Nephron (organoid): ENCODE results near the gene GALNT13.

Experiments
- H3K27ac Mint-ChIP-seq, 3 experiments: 2 replicates each; pipeline ENCODE4 v1.8.0; 2020; ENCODE audit warnings: mixed read lengths in 3 of 3, mild to moderate bottlenecking in 2 of 3, moderate library complexity in 1 of 3
- H3K27me3 Mint-ChIP-seq: 2 replicates; pipeline ENCODE4 v1.8.0; 2021; ENCODE audit warnings: low read depth, mild to moderate bottlenecking, moderate library complexity, mixed read lengths
- H3K36me3 Mint-ChIP-seq: 2 replicates; pipeline ENCODE4 v1.8.0; 2020; ENCODE audit warnings: low read depth, mixed read lengths
- H3K4me1 Mint-ChIP-seq: 2 replicates; pipeline ENCODE4 v1.8.0; 2020; ENCODE audit warnings: mixed read lengths
- H3K4me3 Mint-ChIP-seq, 3 experiments: 2 replicates each; pipeline ENCODE4 v1.8.0; 2020; ENCODE audit warnings: mild to moderate bottlenecking in 3 of 3, mixed read lengths in 3 of 3, moderate library complexity in 2 of 3
- H3K9me3 Mint-ChIP-seq: 2 replicates; pipeline ENCODE4 v1.8.0; 2020; ENCODE audit warnings: mixed read lengths
- CTCF ChIP-seq, 3 experiments: fragments of 200-600 bp; sonication (generic); IDR thresholded peaks; one replicate each; pipeline ENCODE4 v1.5.0; 2021; ENCODE audit warnings: antibody characterized with exemption in 3 of 3; ENCODE audit not compliant: unreplicated experiment in 3 of 3

GALNT13 gene

GRCh38 chr2:154133823-154134222 is 262.1 kb downstream of the GALNT13 start:
- no peaks in the 10 kb centered on the region for H3K36me3 Mint-ChIP-seq
- no peak overlapping the region for H3K27ac Mint-ChIP-seq
- TF ChIP-seq CTCF (IDR thresholded peaks at IDR 0.05; ENCODE audit: unreplicated experiment in 3 of 3): no peak
- H3K9me3 Mint-ChIP-seq: no peaks in the 10 kb centered on the region
- no peak overlapping the region for H3K4me3 Mint-ChIP-seq
- H3K4me1 Mint-ChIP-seq: no peaks in the 10 kb centered on the region
- H3K27me3 Mint-ChIP-seq: no peaks in the 10 kb centered on the region

GRCh38 chr2:154140249-154141025 is 268.7 kb downstream of the GALNT13 start:
- Mint-ChIP-seq H3K27me3 (no peaks in the 10 kb centered on the region), H3K4me3 (no peak overlapping the region), H3K27ac (no peak overlapping the region), H3K36me3 (no peaks in the 10 kb centered on the region), H3K4me1 (no peaks in the 10 kb centered on the region), H3K9me3 (no peaks in the 10 kb centered on the region)
- TF ChIP-seq CTCF (IDR thresholded peaks at IDR 0.05; ENCODE audit: unreplicated experiment in 3 of 3): no peak

DNA sequence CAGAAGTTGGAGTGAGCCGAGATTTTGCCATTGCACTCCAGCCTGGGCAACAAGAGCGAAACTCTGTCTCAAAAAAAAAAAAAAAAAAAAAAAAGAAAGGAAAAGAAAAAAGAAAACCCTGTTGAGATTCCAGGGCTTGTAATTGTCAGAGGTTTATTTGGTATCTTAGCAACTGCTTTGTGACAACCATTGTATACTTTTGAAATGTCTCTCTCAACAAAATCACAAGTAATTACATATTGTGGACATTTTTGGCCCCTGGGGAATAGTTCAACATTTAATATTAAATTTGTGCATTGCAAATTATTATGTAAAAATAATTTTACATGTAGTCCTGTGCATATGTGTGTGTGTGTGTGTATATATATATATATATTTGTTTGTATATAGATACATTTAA is 270.8 kb downstream of the GALNT13 start:
- H3K27ac Mint-ChIP-seq: no peak overlapping the region
- no peaks in the 10 kb centered on the region for H3K27me3 Mint-ChIP-seq
- H3K4me3 Mint-ChIP-seq: no peak overlapping the region
- no peak for TF ChIP-seq CTCF (IDR thresholded peaks at IDR 0.05; ENCODE audit: unreplicated experiment in 3 of 3)
- no peaks in the 10 kb centered on the region for H3K4me1 Mint-ChIP-seq
- no peaks in the 10 kb centered on the region for H3K36me3 Mint-ChIP-seq
- H3K9me3 Mint-ChIP-seq: no peaks in the 10 kb centered on the region

- H3K27ac Mint-ChIP-seq: no peak overlapping the region
- no peaks in the 10 kb centered on the region for H3K4me1 Mint-ChIP-seq
- H3K27me3 Mint-ChIP-seq: no peaks in the 10 kb centered on the region
- no peak for TF ChIP-seq CTCF (IDR thresholded peaks at IDR 0.05; ENCODE audit: unreplicated experiment in 3 of 3)
- no peaks in the 10 kb centered on the region for H3K9me3 Mint-ChIP-seq
- no peak overlapping the region for H3K4me3 Mint-ChIP-seq
- no peaks in the 10 kb centered on the region for H3K36me3 Mint-ChIP-seq
Observed at GRCh38 chr2:154143105-154143504, 271.4 kb downstream of the GALNT13 start.

DNA sequence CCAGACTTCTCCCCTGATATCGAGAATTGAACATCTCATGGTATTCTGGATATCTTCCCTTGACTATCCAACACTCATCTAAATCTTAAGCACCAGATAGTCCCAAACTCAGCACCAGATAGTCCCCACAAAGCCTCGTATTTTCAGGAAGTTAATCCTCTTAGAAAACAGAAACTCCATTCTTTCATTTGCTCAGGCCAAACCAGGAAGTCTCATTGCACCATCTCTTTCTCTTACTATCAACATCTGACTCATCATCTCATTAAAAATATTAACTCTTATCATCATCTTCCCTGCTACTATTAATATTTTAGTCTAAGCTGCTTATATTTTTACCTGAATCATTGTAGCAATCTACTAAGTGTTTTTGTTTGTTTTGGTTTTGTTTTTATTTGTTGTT is 286.4 kb downstream of the GALNT13 start:
- Mint-ChIP-seq H3K9me3 (peaks cover 3% of the 10 kb centered on the region), H3K27me3 (no peaks in the 10 kb centered on the region), H3K4me1 (no peaks in the 10 kb centered on the region), H3K27ac (no peak overlapping the region), H3K4me3 (no peak overlapping the region), H3K36me3 (no peaks in the 10 kb centered on the region)
- no peak for TF ChIP-seq CTCF (IDR thresholded peaks at IDR 0.05; ENCODE audit: unreplicated experiment in 3 of 3)

DNA sequence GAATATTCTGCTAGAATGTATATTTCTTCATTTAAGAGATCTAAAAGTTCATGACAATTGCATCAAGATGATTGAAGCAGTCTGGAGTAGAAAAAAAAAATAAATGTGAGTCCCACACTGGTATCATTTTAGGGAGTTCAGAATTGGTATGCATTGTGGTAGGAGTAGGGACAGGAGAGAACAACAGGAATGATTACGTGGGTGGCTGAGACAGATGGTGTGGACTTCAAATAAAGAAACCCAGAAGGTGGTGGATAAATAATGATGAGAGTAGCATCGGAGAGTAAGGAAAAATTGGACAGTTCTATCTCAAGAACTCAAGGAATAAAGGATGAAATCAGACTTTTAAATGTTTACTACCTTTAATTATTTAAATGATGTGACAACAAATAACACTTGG is 289.6 kb downstream of the GALNT13 start:
- no peaks in the 10 kb centered on the region for H3K27me3 Mint-ChIP-seq
- TF ChIP-seq CTCF (IDR thresholded peaks at IDR 0.05; ENCODE audit: unreplicated experiment in 3 of 3): no peak
- no peaks in the 10 kb centered on the region for H3K9me3 Mint-ChIP-seq
- no peak overlapping the region for H3K4me3 Mint-ChIP-seq
- no peak overlapping the region for H3K27ac Mint-ChIP-seq
- no peaks in the 10 kb centered on the region for H3K36me3 Mint-ChIP-seq
- no peaks in the 10 kb centered on the region for H3K4me1 Mint-ChIP-seq
